Raji (cell line): Measurements from ENCODE around the gene LHPP.

Experiments
- POLR2A ChIP-seq: IDR thresholded peaks from 2 replicates; pipeline ENCODE4 v1.6.1; 2011; ENCODE audit warnings: low read depth, low read length, control low read depth; ENCODE audit not compliant: insufficient read depth

Gene LHPP

GRCh38 chr10:124566981-124567835 is 105.6 kb downstream of the LHPP start:
- TF ChIP-seq POLR2A = no peak

- TF ChIP-seq POLR2A = no peak
These were observed 106.7 kb downstream of the LHPP start for GRCh38 chr10:124568339-124568738.

DNA sequence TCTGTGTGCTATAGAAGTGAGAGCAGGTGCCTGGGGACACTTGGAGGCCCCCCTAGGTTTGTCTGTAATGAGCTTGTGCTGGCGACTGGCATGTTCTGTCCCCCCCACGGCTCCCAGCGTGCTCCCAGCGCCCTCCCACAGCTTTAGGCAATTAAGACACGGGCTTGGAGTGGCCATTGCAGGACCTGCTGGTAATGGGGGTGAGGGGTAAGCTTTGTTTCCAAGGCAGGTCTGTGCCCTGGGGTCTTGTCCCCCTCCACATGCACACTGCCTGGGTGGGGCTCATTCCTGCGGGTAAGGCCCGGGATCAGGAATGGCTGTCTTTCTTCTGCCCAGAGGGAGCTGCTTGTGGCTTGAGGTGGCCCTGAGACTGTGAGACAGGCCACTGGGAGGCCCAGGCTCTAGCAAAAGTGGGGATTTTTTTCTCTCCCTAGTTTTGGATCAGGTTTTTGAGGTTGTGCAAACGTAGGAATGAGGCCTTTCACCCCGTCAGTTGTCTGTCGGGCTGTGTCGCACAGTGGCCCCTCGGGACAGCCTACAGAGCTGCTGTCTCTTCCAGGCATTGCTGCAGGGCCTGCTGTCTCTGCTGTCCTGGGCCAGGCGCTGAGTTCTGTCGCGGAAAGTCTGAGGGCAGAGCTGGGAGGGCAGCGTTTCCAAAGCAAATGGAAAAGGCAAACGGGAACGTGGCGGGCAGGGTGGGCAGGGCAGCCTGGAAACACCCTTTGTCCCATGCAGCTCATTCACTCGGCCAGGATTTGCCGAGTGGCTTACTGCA is 107.4 kb downstream of the LHPP start:
- TF ChIP-seq POLR2A = no peak

DNA sequence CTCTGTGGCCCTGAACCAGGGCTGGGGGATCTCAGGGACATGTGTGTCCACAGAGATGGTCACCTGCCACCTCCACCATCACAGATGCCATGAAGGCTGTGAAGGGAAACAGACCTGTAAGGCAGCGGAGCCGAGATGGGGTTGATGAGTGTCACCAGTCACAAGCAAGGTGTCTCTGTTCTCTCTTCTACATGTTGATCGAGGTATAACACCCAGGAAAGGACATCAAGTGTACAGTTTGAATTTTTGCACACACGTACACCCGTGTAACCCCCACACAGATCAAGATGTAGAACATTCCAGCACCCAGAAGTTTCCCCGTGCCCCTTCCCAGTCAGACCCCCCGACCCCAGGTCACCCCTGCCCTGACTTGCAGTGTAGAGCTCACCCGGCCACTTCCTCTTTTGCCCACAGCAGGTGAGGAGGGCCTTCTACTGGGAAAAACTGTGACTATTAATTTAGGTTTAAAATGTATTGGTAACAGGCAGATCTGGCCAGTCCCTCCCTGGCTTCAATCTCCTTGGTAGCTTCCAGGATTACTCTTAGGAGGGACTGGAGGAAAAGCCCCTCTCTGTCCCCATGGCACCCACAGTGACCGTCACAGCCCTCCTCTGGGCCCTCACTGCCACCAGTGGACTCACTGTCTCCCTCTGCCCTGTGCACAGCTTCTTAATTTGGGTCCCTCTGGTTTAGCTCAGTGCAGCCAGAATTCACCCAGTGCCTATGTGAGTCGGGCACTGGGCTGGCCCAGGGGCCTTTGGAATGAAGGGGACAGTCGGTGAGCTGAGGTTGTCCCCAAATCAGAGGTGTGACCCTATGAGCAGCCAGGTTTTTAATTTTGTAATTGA is 108.2 kb downstream of the LHPP start:
- no peak for TF ChIP-seq POLR2A

GRCh38 chr10:124570646-124571045 is 109.0 kb downstream of the LHPP start:
- no peak for TF ChIP-seq POLR2A

DNA sequence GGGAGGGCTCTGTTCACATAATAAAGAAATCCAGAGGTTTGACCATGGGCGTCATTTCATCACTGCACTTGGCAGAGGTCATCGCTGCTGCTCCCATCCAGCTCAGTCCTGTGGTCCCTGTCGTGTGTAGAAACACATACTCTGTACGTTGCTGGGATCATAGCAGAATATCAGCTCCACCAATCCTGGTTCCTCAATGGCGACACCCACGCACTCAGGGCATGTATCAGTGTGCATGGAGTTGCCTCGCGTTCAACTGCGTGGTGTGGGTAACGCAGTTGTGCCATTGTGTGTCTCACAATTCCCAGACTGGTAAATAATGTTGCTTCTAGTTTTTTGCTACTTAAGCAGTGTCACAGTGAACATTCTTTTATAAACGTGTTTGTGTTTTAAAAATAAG is 111.1 kb downstream of the LHPP start:
- TF ChIP-seq POLR2A = no peak

GRCh38 chr10:124573726-124574455 is 112.3 kb downstream of the LHPP start:
- no peak for TF ChIP-seq POLR2A

DNA sequence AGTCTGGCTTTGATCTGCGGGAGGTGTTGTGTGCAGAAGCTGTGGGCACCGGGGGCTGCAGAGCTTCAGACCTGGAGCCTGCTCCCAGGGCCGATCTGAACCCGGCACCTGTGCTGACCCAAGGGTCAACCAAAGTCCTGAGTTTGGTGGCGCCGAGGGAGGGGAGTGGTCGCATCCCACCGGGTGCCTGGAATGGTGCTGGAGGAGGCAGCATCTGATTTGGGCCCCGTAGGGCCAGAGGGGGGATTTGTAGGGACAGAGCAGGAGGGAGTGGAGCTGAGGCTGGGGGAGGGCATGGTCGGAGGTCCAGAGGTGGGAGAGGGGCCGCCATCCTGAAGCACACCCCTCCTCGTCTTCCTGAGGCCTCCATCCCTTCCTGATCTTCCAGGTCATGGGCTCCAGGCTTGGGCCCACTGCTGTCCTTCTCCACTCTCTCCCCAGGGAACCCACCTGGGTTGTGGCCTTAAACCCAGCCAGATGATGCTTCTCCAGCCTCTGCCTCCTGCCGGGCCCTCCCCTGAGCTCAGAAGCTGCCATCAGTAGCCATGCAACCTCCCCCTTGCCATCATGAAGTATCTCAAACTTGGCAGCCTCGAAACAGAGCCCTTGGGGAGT is 112.9 kb downstream of the LHPP start:
- no peak for TF ChIP-seq POLR2A

DNA sequence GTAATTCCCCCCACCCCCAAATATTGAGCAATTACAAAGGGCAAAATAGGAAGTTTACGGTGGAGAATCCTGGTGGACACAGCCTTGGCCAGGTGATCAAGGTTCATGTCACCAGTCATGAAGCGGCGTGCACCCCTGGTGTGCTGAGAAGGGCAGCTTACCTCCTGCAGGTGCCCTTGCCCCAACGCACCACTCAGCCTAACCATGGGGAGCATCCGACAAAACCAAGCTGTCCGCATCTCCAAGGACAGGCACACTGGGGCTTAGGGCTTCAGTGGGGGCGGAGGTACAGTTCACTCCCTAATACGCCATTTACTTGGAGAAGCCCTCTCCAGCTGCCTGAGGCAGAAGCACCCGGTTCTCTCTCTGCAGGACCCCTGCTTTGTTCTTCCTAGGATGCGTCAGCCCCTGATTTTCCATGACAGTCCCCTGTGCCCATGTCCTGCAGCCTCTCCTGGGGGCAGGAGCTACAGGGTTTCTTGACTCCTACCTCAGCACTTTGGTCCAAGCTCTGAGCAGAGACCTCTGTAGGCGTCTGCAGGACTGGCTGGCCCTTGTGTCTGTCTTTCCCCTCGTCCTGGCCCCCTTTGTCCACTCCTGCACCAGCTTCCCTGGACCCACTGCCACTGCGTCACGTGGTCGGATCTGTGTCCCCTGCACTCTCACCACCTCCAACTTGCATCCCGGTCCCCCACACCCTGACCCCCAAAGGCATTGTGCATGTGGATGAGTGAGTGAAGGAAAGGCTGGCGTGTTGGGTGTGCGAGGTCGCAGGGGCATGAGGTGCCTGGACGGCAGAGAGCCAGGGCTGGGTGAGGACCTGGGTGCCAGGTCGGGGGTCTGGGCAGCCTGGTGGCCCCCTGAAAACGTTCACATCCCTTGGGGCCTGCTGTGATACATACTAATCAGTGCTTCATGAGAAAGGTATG is 113.7 kb downstream of the LHPP start:
- no peak for TF ChIP-seq POLR2A

DNA sequence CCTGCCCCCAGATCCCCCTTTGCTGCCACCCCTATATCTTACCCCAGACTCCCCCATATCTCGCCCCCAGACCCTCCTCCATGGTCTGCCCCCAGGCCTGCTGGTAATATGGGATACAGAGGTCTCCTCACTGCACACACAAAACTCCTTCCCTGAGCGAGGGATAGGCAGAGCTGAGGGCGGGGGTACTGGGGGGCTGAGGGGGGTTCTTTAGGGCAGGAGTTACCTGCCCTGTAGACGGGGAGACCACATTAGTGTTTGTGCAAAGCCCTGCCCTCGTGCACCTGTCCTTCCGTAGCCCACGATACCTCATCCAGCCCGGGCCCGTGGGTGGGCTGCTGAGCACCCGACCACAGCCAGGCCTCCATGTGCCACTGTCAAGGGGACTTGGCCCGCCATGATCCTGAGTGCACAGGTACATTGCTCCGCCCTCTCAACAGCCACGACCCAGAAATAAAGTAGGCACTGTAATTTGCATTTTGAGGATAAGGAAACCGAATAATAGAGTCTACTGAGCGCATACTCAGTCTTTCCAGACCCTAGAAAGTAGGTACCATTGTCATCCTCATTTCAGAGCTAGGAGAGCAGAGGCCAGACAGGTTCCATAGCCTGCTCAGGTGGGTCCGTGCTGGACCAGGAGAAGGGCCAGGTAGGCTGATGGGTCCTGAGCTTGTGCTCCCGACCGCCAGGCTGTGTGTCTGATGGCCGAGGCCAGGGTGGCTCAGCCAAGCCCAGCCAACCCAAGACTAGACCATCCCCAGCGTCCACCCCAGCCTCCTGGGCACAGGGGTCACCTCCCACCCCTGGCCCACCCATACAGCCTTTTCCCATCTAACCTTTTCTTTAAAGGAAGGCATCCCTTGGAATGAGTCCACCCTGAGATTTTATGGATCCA is 115.2 kb downstream of the LHPP start:
- no peak for TF ChIP-seq POLR2A

- no peak for TF ChIP-seq POLR2A
These were observed 116.0 kb downstream of the LHPP start for GRCh38 chr10:124577651-124578050.

DNA sequence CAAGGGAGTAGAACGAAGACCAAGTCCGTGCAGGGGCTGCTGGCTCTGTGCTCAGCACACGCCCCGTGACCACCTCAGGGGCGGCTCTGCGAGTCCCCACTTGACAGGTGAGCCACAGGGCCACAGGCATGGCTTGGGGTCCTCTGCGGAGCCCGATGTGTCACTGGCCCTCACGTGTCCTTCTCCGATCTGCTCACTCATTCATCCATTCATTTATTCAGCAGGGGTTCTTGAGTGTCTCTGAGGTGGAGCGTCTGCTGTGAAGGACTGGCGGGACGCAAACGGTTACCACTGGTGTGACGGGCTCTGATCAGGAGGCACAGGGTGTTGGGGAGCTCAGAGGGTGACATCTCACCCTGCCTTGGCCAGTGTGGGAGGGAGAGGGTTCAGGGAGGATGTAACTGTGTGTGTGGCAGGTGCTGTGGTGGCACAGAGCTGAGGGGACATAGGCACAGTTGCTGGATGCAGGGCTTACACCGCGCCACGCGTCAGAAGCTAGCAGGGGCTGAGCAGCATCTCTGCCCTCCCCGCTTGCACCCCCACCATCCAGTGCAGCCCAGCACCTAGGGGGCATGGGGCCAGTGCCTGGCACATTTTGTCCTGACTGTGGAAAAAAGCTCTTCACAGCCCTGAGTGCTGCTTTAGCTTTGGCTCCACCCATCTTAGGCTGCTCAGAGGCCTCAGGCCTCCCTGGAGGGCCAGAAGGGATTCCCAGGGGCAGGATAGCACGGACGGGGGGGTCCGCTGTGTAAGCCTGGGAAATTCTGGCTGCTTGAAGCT is 116.8 kb downstream of the LHPP start:
- TF ChIP-seq POLR2A = no peak

DNA sequence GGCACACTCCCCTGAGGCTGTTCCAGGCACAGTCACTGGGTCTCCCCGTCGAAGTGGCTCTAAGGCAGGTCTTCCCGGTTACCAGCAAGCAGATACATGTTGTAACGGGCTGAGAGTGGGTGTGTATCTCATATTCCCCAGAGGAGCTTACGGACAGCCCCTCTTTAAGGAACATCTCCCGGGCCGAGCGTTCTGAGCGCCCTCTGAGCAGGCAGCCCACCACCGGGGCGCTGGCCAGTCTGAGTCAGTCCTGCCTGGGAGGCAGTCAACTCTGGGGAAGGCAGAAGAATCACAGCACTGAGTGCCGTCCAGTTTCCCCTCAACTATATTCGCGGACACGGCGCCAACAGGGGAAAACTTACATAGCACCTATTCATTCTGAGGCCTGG is 117.4 kb downstream of the LHPP start:
- TF ChIP-seq POLR2A = no peak
